PC-9 (cell line): ENCODE measurements around the gene NFATC1.

Experiments
- EZH2 ChIP-seq: fragments of 200-600 bp; sonication (generic); IDR thresholded peaks from 2 replicates; pipeline ENCODE4 v1.8.0; 2017; ENCODE audit warnings: antibody characterized with exemption, low read depth
- TF ChIP-seq, protein P1 (sequence below): fragments of 200-600 bp; sonication (generic); conservative IDR thresholded peaks from 2 replicates; pipeline ENCODE4 v1.6.1; 2017; ENCODE audit warnings: mixed run types, antibody characterized with exemption, mild to moderate bottlenecking, moderate library complexity

DNA sequence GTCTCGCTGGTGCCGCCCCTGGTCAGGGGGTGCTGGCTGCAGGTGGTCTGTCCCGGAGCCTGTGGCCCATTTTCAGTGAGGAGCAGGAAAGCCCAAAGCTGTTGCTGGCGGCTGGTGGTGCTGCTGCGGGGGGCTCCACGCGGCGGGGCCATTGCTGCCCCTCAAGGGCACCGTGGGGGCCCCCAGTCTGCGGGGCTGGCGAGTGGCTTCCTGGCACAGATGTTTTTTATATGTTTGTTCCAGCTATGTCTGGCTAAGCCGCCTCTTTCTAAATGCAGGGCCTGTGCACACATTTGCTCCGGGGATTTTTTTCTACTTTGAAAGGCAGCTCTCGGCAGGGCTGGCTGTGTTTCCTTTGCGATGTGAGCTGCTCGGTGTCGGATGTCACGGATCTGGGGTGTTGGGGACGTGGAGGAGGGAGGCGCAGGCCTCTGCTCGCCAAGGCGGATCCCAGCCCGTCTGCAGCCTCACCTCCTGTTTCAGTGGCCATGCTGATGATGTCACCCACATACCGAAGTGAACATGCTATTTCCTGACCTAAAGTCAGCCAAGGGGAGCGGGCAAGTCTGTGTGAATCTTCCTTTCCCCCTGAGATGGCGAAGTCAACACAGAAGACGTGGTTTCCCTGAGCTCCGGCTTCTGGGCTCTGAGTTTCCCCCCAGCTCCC lies 171.9 kb downstream of the NFATC1 start:
- no peak for TF ChIP-seq EZH2
- TF ChIP-seq, protein P1, sequence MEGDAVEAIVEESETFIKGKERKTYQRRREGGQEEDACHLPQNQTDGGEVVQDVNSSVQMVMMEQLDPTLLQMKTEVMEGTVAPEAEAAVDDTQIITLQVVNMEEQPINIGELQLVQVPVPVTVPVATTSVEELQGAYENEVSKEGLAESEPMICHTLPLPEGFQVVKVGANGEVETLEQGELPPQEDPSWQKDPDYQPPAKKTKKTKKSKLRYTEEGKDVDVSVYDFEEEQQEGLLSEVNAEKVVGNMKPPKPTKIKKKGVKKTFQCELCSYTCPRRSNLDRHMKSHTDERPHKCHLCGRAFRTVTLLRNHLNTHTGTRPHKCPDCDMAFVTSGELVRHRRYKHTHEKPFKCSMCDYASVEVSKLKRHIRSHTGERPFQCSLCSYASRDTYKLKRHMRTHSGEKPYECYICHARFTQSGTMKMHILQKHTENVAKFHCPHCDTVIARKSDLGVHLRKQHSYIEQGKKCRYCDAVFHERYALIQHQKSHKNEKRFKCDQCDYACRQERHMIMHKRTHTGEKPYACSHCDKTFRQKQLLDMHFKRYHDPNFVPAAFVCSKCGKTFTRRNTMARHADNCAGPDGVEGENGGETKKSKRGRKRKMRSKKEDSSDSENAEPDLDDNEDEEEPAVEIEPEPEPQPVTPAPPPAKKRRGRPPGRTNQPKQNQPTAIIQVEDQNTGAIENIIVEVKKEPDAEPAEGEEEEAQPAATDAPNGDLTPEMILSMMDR = no peak
